Psoas muscle (tissue), 8 donors: ENCODE data around the gene APOBEC3A. TPM values are rescaled to one million over a fixed set of nuclear protein-coding genes. Genes with fewer than 3 reads are reported as not detected.

Experiments
- ATAC-seq, 4 donors: fragments of 200-7000 bp; cut with Tn5 transposase; one replicate each; pipeline ENCODE4 v1.9.1; 2020; ENCODE audit warnings: moderate library complexity in 3 of 4, mild to moderate bottlenecking in 2 of 4
- DNase-seq, 2 donors: peaks; one replicate each; pipeline ENCODE4 v3.0.0-alpha.2; 2020
- H3K27ac ChIP-seq: fragments of 200-600 bp; one replicate; pipeline ENCODE4 v1.8.0; 2022
- H3K27me3 ChIP-seq, 3 donors: fragments of 200-600 bp in 1 of 3; one replicate each; pipeline versions ENCODE4 v1.6.1 to v1.8.0; 2013 to 2022; ENCODE audit warnings: low read length in 2 of 3, mild to moderate bottlenecking in 2 of 3, moderate library complexity in 1 of 3; ENCODE audit not compliant: insufficient read depth in 3 of 3
- H3K36me3 ChIP-seq, 2 donors: fragments of 200-600 bp in 1 of 2; one replicate each; pipeline versions ENCODE4 v1.6.1 to v1.8.0; 2013 to 2022; ENCODE audit warnings: low read depth in 1 of 2, mild to moderate bottlenecking in 1 of 2, moderate library complexity in 1 of 2; ENCODE audit not compliant: insufficient read depth in 1 of 2
- H3K4me1 ChIP-seq: fragments of 200-600 bp; one replicate; pipeline ENCODE4 v1.8.0; 2022
- H3K4me3 ChIP-seq: fragments of 200-600 bp; one replicate; pipeline ENCODE4 v1.8.0; 2022; ENCODE audit warnings: mild to moderate bottlenecking
- H3K9me3 ChIP-seq: fragments of 200-600 bp; one replicate; pipeline ENCODE4 v1.8.0; 2022
- WGBS, 3 donors: extraction: QIAGEN DNeasy Blood & Tissue Kit; methylation state at CpG; one replicate each; pipeline versions ENCODE4 v1.1.6 to v1.1.7; 2013; 5-methylcytosine and 5-hydroxymethylcytosine counted together
- intact Hi-C, 2 donors: fragments of 100-400 bp; cut with DNase I; formaldehyde crosslinking; loops; one replicate each; pipeline versions ENCODE4 v1.11.0 to v1.14.2; 2022
- polyA plus RNA-seq, 3 donors: library from polyadenylated mRNA; stranded (reverse); fragments of 200-250 nt; gene quantifications; one replicate each; pipeline ENCODE4 v1.2.3, GENCODE V29; 2013
- total RNA-seq, 4 donors: library from RNA; stranded (reverse); fragmentation: NEBNext Ultra II Directional in 2 of 4; extraction: Animal tissue kit (Norgen Biotek cat#: 25700) in 2 of 4; gene quantifications; one replicate each; pipeline versions ENCODE4 v1.2.1 to v1.2.4, GENCODE V29; 2021 to 2023
- TF ChIP-seq, protein P1 (sequence below): fragments of 200-600 bp; IDR thresholded peaks from one replicate; pipeline ENCODE4 v1.8.0; 2022; ENCODE audit warnings: antibody characterized with exemption
- donor health status: healthy with polysubstance abuse.
- donor health status: DM: no; HTN: no; CAD: no; lungs with moderate emphysema.
- donor health status: Bipolar disorder and iron deficiency.
- donor health status: healthy.
- donor health status: DM: yes; HTN: yes; CAD: no.
- donor health status: DM: no; HTN: no; CAD: no.
- donor health status: DM: no; HTN: no; CAD: no.
- donor health status: DM: yes; HTN: yes; CAD: no.

Gene APOBEC3A
- total and polyA plus RNA-seq, 7 donors = 0.09 to 0.76 (median 0.22) TPM; not detected in 1

DNA sequence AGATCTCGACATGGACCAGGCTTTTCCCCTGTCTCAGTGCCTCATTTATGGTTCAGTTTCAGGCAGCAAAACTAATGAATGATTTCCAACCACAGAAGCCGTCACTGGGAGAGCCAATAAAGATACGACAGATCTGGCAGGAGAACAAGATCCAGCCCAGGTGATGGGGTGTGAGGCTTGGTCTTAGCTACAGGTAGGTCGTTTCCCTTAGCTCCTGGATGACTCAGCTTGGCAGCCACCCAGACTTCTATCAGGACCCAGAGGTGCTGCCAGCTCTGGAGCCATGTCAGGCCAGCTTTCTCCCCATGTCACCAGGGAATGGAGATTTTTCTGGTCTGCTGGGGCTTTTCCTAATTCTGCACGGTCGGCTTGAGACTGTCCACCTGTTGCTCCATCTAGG is 36.3 kb upstream of the APOBEC3A start:
- peaks cover 13% of the 10 kb centered on the region for H3K4me1 ChIP-seq
- DNase-seq (no peak), ATAC-seq (no peak)
- intact Hi-C loops = loop anchor here in 1 of 2 donors (5.0 kb wide), 1 partner anchor 44 kb away; no protein-coding TSS in a partner anchor
- 26 to 48% (median 31%) methylated on average over 6 of the region's 6 CpGs for WGBS, 3 donors
- H3K9me3 ChIP-seq = no peaks in the 10 kb centered on the region
- TF ChIP-seq, protein P1, sequence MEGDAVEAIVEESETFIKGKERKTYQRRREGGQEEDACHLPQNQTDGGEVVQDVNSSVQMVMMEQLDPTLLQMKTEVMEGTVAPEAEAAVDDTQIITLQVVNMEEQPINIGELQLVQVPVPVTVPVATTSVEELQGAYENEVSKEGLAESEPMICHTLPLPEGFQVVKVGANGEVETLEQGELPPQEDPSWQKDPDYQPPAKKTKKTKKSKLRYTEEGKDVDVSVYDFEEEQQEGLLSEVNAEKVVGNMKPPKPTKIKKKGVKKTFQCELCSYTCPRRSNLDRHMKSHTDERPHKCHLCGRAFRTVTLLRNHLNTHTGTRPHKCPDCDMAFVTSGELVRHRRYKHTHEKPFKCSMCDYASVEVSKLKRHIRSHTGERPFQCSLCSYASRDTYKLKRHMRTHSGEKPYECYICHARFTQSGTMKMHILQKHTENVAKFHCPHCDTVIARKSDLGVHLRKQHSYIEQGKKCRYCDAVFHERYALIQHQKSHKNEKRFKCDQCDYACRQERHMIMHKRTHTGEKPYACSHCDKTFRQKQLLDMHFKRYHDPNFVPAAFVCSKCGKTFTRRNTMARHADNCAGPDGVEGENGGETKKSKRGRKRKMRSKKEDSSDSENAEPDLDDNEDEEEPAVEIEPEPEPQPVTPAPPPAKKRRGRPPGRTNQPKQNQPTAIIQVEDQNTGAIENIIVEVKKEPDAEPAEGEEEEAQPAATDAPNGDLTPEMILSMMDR = no peak
- H3K27me3 ChIP-seq = peaks cover 0 to 6% (median 0%) of the 10 kb centered on the region in 3 donors
- no peak overlapping the region for H3K4me3 ChIP-seq
- no peaks in the 10 kb centered on the region for H3K36me3 ChIP-seq
- no peak overlapping the region for H3K27ac ChIP-seq

- Histone ChIP-seq H3K9me3 (no peaks in the 10 kb centered on the region), H3K27me3 (peaks cover 0 to 6% (median 0%) of the 10 kb centered on the region in 3 donors), H3K4me3 (no peak overlapping the region), H3K27ac (no peak overlapping the region), H3K36me3 (no peaks in the 10 kb centered on the region), H3K4me1 (peaks cover 13% of the 10 kb centered on the region)
- TF ChIP-seq, protein P1 = no peak
- DNase-seq (no peak), ATAC-seq (no peak)
- intact Hi-C loops = loop anchor here in 1 of 2 donors (5.0 kb wide), 1 partner anchor 45 kb away; no protein-coding TSS in a partner anchor
- WGBS, 3 donors = 82 to 92% (median 88%) methylated on average over 4 of the region's 4 CpGs
Measured at GRCh38 chr22:38921806-38922205, 35.6 kb upstream of the APOBEC3A start.

DNA sequence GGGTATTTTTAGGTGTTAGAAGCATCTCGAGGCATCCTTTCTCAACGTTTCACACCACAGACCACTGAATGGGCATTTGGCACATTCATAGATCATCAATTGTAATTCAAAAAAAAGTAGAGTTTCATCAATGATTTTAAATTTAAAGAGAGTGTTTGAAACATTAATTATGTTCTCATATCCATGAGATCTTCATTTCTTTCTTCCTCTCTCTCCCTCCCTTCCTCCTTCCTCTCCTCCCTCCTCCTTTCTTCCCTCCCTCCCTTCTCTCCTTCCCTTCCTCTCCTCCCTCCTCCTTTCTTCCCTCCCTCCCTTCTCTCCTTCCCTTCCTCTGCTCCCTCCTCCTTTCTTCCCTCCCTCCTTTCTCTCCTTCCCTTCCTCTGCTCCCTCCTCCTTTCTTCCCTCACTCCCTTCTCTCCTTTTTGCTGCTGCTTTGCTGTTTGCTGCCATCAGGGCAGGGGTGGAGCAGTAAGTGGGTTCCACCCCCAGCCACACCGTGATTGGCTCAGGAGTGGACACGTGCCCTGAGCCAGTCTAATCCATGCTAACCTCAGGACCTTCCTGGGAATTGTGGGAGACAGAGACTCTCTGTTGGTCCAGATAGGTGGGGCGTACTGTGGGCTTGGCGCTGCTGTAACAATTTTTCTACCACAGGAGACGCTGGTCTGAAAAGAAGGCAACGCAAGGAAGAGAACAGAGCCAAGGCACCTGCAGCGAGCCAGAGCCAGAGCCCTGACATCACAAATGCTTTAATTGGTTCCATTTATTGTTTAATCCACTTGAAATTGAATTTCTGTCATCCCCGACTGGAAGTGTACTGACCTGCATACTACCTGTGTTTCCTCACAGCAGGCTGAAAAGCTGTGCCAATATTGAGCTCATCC is 33.7 kb upstream of the APOBEC3A start:
- intact Hi-C loops = loop anchor here in 1 of 2 donors (5.0 kb wide), 1 partner anchor 46 kb away; no protein-coding TSS in a partner anchor
- TF ChIP-seq, protein P1 = peak; percentile 11
- Histone ChIP-seq H3K4me3 (peak overlapping the region; percentile 61), H3K36me3 (no peaks in the 10 kb centered on the region), H3K4me1 (peaks cover 13% of the 10 kb centered on the region), H3K27me3 (no peaks in the 10 kb centered on the region), H3K27ac (peak overlapping the region; percentile 78), H3K9me3 (no peaks in the 10 kb centered on the region)
- WGBS, 3 donors = 12 to 22% (median 17%) methylated on average over 10 of the region's 10 CpGs
- ATAC-seq (peak; percentile 92 to 96 (median 94)), DNase-seq (peak; percentile 73 to 81)

DNA sequence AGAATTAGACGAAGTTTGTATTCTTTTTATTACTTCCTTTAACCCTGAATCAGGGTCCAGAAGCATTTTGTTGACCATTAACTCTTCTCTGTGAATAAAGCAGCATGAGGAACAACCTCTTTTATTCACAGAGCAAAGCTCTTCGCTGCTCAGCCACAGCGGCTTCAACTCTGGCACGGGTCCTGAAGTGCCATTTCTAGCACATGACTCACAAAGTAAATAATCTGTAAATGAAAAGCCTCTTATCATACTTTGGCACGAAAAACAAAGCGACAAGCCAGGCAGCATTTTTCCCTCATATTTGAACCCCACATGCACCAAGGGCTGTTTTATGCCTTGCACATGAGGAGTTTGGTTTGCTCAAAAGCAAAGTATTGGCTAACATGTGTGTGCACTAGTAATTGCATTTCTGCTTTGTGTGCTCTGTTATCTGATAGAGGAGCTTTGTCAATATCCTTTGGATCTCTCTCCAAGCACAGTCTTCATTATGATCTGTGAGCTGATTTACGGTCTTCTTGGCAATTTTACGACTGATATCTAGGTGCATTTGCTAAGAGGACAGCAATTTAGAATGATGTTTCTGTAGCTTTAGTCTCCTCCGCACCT is 33.0 kb upstream of the APOBEC3A start:
- peaks cover 13% of the 10 kb centered on the region for H3K4me1 ChIP-seq
- intact Hi-C loops = loop anchor here in 1 of 2 donors (5.0 kb wide), 1 partner anchor 47 kb away; no protein-coding TSS in a partner anchor
- ATAC-seq = peak; percentile 59 to 82 (median 66)
- no peaks in the 10 kb centered on the region for H3K36me3 ChIP-seq
- no peaks in the 10 kb centered on the region for H3K9me3 ChIP-seq
- peak overlapping the region; percentile 61 for H3K4me3 ChIP-seq
- 16 to 19% (median 16%) methylated on average over 9 of the region's 9 CpGs for WGBS, 3 donors
- DNase-seq = peak; percentile 60 to 78
- H3K27ac ChIP-seq = peak overlapping the region; percentile 78
- no peaks in the 10 kb centered on the region for H3K27me3 ChIP-seq
- TF ChIP-seq, protein P1 = no peak
